Mucosa of descending colon (tissue), 3 donors: Measurements from ENCODE around the gene AP2A2. TPM values are rescaled to one million over a fixed set of nuclear protein-coding genes. Genes with fewer than 3 reads are reported as not detected.

Source experiments
- ATAC-seq: fragments of 200-7000 bp; cut with Tn5 transposase; one replicate; pipeline ENCODE4 v1.9.1; 2020; ENCODE audit warnings: mild to moderate bottlenecking, moderate library complexity
- DNase-seq, 3 donors: peaks; one replicate each; pipeline ENCODE4 v3.0.0-alpha.2; 2020
- H3K36me3 ChIP-seq: fragments of 200-600 bp; one replicate; pipeline ENCODE4 v1.8.0; 2021; ENCODE audit warnings: low read depth, mild to moderate bottlenecking
- H3K4me1 ChIP-seq: fragments of 200-600 bp; one replicate; pipeline ENCODE4 v1.8.0; 2021; ENCODE audit warnings: low read depth, mild to moderate bottlenecking
- H3K4me3 ChIP-seq: fragments of 200-600 bp; one replicate; pipeline ENCODE4 v1.8.0; 2021; ENCODE audit warnings: mild to moderate bottlenecking
- H3K9me3 ChIP-seq: fragments of 200-600 bp; one replicate; pipeline ENCODE4 v1.8.0; 2021; ENCODE audit warnings: mild to moderate bottlenecking
- CTCF ChIP-seq: fragments of 200-600 bp; IDR thresholded peaks from one replicate; pipeline ENCODE4 v1.8.0; 2022; ENCODE audit warnings: antibody characterized with exemption, mild to moderate bottlenecking
- intact Hi-C, 2 donors: fragments of 100-400 bp; cut with DNase I in 1 of 2; cut with micrococcal nuclease in 1 of 2; formaldehyde crosslinking; loops; one replicate each; pipeline versions ENCODE4 v1.11.0 to v1.11.1; 2022; cut with DNase I, micrococcal nuclease
- total RNA-seq, 3 donors: library from RNA; stranded (reverse); fragmentation: NEBNext Ultra II Directional in 2 of 3; extraction: Animal tissue kit (Norgen Biotek cat#: 25700) in 2 of 3; gene quantifications; one replicate each; pipeline versions ENCODE4 v1.2.1 to v1.2.4, GENCODE V29; 2021 to 2023
- donor health status: DM: no; HTN: no; CAD: no; lungs with moderate emphysema.
- donor health status: DM: no; HTN: no; CAD: no.
- donor health status: DM: no; HTN: yes; CAD: no.

AP2A2 gene
- total RNA-seq, 3 donors from 2014 or later = 68.8 to 105 (median 99.5) TPM

GRCh38 chr11:987671-988070, 62.0 kb downstream of the AP2A2 start:
- Histone ChIP-seq H3K36me3 (peaks cover 11% of the 10 kb centered on the region), H3K4me3 (no peak overlapping the region), H3K9me3 (no peaks in the 10 kb centered on the region), H3K4me1 (no peaks in the 10 kb centered on the region)
- no peak for DNase-seq
- no peak for TF ChIP-seq CTCF
- ATAC-seq = no peak
- intact Hi-C loops = no loop called here

DNA sequence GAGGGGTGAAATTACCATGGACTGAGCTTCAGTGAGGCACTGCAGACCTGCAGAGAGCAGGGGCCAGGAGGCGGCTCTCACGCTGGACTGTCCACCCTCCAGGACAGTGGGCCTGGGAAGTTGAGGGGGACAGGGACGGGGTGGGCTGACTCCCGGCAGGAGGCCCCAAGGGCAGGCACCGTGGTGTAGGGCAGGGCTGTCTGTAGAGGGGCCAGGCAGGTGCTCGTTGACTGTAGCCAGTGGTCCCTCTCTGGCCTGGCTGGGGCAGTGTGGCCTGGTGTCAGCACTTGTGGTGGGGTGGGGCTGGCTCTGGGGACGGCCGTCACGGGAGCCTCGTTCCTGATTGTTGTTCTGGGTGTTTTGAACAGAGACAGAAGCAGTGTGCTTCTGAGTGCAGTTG, 64.4 kb downstream of the AP2A2 start:
- no peak overlapping the region for H3K4me3 ChIP-seq
- TF ChIP-seq CTCF = no peak
- no peaks in the 10 kb centered on the region for H3K9me3 ChIP-seq
- H3K36me3 ChIP-seq = peaks cover 25% of the 10 kb centered on the region
- no peak for ATAC-seq
- intact Hi-C loops = no loop called here
- no peak for DNase-seq
- H3K4me1 ChIP-seq = no peaks in the 10 kb centered on the region

GRCh38 chr11:991034-991433, 65.4 kb downstream of the AP2A2 start:
- Histone ChIP-seq H3K4me1 (no peaks in the 10 kb centered on the region), H3K4me3 (no peak overlapping the region), H3K9me3 (no peaks in the 10 kb centered on the region), H3K36me3 (peaks cover 25% of the 10 kb centered on the region)
- no peak for TF ChIP-seq CTCF
- no peak for ATAC-seq
- intact Hi-C loops = no loop called here
- DNase-seq = no peak

DNA sequence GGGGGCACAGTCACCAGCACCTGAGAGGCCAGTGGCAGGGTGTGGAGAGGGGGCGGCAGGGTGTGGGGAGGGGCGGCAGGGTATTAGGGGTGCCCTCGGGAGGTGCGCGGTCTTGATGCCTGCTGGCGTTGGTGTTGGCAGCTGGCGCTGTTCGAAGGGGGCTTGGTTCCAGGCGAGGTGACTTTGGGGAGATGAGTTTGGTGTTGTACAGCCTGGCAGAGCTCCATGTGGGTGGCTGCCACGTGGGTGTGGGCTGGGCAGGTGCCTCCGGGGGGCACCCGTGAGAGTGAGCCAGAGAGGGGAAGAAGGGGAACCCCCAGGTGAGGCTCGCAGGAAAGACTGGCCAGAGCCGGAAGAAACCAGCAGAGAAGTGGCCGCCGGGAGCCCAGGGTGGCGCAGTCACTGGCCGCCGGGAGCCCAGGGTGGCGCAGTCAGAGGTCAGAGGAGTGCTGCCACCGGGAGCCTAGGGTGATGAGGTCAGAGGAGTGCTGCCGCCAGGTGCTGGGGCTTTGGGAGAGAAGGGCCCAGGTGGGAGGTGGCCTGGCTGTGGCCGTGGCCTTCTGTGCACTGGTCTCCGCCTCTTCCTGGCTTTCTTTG, 66.1 kb downstream of the AP2A2 start:
- no peaks in the 10 kb centered on the region for H3K4me1 ChIP-seq
- TF ChIP-seq CTCF = no peak
- DNase-seq (no peak), ATAC-seq (no peak)
- no peaks in the 10 kb centered on the region for H3K9me3 ChIP-seq
- intact Hi-C loops = no loop called here
- H3K4me3 ChIP-seq = no peak overlapping the region
- H3K36me3 ChIP-seq = peaks cover 23% of the 10 kb centered on the region

GRCh38 chr11:992577-992976, 66.9 kb downstream of the AP2A2 start:
- H3K4me3 ChIP-seq = no peak overlapping the region
- intact Hi-C loops = no loop called here
- no peak for ATAC-seq
- no peaks in the 10 kb centered on the region for H3K9me3 ChIP-seq
- peaks cover 21% of the 10 kb centered on the region for H3K36me3 ChIP-seq
- no peak for DNase-seq
- H3K4me1 ChIP-seq = no peaks in the 10 kb centered on the region
- TF ChIP-seq CTCF = no peak
